Lung microvascular endothelial cell (primary cell): ENCODE measurements around the gene SPATA18. TPM values are rescaled to one million over a fixed set of nuclear protein-coding genes. Genes with fewer than 3 reads are reported as not detected.

Experiments used
- DNase-seq, 2 donors: peaks; one replicate each; pipeline versions ENCODE4 v3.0.0 to v3.0.0-alpha.2; 2010; ENCODE audit warnings: low read depth in 2 of 2
- total RNA-seq: library from RNA; depleted of rRNA; stranded (reverse); fragments of >200 nt; gene quantifications from 2 replicates; pipeline ENCODE4 v1.2.1, GENCODE V29; 2014

Gene SPATA18, protein sequence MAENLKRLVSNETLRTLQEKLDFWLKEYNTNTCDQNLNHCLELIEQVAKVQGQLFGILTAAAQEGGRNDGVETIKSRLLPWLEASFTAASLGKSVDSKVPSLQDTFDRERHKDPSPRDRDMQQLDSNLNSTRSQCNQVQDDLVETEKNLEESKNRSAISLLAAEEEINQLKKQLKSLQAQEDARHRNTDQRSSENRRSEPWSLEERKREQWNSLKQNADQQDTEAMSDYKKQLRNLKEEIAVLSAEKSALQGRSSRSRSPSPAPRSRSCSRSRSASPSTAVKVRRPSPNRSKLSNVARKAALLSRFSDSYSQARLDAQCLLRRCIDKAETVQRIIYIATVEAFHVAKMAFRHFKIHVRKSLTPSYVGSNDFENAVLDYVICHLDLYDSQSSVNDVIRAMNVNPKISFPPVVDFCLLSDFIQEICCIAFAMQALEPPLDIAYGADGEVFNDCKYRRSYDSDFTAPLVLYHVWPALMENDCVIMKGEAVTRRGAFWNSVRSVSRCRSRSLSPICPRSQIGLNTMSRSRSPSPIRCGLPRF
- 0.79 and 2.2 TPM in 2 replicates for total RNA-seq

DNA sequence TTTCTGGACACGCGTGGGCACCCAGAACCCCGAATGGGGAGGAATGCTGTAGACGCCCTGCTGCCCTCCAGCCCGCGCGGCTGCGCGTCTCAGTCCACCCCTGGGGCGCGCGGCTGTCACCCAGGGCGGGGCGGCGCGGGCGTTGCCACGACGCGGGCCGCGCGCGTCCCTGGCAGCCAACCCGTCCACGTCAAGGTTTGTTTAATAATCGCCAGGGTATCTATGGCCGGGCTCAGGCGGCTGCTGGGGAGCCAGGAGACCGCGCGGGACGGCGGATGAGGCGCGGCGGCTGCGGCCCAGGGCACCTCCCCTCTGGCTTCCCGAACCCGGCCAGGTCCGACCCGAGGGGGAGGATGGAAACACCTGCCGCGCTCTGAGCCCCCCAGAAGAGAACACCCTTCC lies at the start of gene SPATA18:
Gene SPATA18, plus strand, starts transcription at position 92 of the 402 bp plus-strand sequence. CDS start 401 bp downstream, outside the sequence.
- peak; percentile 14 to 23 for DNase-seq

DNA sequence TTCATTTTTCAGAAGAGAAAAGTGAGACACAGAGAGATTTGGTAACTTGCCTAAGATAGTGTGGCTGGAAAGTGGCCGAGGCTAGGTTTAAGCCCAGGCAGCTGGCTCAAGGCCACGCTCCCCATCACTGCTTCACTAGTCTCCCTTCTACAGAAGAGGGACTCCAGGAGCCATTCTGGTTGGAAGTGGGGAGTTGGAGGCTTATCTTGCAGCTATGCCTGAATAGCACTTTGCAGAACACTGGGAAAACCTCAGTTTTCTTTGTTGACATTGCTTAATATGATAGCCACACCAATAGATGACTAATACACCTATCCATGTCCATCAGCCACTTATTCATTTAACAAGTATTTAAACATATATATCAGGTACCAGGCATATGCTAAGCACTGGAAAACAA lies 49.5 kb upstream of the SPATA18 start:
- no peak for DNase-seq

DNA sequence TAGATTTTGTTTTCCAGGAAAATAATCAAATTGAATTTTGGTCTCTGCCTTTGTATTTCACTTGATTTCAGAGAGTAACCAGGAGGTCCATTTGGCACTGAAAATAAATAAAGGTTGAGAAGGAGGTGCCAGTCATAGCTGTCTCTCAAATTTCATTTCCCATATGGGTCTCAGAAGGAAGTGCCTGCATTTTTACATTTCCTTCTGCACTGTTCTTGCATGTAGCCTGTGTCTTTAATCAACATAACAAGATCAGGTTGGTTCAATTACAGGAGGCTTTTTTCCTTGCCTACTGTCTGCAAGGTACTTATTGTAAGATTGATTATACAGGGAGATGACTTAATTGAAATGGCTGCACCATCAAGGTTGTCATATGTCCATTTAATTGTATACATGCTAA lies 46.7 kb upstream of the SPATA18 start:
- no peak for DNase-seq

DNA sequence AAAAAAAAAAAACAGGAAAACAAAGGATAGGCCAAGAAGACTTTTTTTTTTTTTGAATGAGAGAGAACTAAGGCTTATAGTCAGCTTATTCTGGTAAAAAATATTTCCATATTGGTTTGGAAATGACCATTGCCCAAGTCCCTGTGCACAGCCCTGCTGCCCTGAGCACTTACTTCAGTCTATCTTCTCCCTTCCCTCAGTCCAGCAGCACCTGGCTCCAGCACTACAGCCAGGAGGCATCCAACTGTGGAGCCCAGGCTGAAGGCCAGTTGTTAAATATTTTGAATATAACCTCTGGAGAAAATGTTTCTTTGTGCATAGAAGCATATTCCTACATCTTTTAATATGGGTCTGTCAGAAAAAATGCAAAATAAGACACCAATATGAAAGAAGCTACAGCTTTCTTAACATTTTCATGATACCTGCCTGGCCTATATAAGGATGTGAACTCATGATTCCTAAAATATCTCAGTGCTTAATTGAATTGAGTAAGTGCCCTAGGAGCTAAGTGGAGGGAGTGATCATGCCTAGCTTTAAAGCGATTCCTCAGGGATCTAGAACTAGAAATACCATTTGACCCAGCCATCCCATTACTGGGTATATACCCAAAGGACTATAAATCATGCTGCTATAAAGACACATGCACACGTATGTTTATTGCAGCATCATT lies 45.4 kb upstream of the SPATA18 start:
- no peak for DNase-seq

DNA sequence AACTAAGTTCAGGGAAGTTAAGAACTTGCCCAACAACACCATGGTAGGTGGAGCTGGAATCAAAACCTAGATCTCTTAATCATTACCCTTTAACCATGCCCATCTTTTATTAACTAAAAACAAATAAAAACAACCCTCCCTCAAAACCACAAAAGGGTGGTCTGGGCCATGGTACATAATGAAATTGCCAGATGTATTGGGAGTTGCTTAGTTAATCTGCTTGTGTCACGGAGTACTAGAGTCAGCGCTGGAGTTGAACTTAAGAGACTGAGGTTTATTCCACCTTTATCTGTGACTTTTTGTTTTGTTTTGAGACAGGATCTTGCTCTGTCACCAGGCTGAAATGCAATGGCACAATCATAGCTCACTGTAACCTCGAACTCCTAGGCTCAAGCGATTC lies 44.2 kb upstream of the SPATA18 start:
- no peak for DNase-seq

DNA sequence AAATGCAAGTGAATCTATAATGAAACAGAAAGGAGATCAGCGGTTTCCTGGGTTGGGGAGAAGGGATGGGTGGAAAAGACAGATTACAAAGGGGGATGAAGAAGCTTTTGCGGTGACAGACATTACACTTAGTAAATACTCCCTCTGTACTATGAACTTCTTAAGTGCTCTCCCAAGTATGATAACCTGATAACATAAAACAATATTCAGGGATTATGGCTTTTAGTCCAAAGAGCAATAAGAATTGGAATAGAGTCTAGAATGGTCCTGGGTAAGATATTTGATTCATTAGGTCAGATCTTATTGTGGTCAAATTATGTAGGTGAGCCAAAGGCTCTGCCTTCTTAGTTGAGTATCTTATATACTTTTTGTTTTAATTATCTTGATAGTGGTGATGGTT lies 40.1 kb upstream of the SPATA18 start:
- no peak for DNase-seq

DNA sequence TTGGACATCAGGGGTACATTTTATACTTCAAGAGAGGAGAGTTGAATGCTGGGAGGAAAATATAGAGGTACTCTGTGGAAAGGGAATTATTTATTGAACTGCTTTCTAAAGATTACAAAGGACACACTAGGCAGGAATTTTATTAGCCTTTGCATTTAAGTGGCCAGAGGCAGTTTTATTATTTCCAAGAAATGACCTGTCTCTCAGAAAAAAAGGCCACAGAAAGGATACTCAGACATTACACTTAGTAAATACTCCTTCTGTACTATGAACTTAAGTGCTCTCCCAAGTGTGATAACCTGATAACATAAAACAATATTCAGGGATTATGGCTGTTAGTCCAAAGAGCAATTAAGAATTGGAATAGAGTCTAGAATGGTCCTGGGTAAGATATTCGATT lies 38.5 kb upstream of the SPATA18 start:
- DNase-seq = no peak

DNA sequence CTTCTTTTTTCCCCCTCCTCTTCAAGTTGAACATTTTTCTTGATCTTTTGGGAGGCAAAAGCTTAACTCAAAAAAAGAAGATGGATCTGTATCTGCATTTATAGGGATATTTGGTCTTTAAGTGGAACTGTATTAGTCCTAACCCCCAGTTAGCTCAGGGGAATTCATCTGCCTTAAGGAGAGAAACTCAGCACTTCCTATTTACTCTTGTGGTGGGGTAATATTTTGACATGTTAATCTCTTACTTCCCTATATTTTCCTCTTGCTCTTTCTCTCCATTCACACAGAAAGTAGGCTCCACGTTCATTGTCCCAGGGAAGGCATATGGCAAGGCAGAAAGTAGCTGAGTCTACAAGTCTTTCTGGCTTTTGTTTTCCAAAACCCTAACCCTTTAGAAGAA lies 36.2 kb upstream of the SPATA18 start:
- no peak for DNase-seq

DNA sequence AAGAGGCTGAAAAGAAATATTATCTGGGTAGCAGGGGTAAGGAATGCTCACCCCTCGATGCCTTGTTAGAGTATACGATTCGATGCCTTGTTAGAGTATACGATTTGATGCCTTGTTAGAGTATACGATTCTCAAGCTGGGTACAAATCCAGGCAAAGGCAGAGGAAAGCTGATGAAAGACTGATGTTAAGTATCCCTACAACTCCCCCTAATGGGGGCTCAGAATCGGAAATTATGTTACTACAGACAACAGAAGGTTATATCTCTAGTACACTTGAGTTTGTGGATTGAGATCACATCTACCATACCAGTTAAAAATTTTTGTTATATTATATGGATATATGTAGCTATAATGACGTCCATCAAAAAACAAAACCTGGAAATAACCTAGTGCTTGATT lies 35.7 kb upstream of the SPATA18 start:
- DNase-seq = peak; percentile 10 to 37

DNA sequence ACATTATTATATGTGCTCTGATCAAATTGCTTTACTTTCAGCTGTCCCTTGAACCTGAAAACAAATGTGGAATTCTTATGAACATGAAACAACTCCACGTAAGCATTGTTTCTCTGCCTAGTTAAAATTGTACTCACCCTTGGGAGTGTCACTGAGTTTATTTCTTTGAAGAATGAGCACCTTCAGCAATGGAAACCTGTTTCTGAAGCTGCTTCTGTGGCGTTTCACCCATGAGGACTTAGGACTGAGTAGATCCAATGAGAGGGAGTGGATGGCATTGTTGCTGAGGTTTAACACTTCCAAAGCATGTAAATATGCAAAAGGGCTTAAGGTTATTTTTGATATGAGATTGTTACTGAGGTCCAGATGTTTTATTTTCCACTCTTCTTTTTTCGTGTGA lies 34.1 kb upstream of the SPATA18 start:
- DNase-seq = no peak

DNA sequence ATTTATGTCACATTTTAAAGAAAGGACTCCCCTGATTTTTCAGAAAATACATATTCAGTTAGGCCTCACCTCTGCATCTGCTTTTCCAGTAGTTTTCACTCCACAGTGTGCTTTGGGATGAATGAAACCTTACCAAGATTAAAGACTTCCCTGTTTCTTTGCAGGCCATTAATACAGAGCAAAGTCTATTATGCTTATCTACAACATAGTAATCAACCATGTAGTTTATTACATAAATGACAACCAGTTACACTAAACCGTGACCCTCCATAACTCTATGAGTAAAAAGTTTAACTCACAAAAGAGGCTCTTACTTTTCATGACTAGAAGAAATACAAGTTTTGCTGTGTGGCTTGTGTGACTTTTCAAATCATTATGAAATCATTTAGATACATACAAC lies 33.3 kb upstream of the SPATA18 start:
- DNase-seq = no peak

DNA sequence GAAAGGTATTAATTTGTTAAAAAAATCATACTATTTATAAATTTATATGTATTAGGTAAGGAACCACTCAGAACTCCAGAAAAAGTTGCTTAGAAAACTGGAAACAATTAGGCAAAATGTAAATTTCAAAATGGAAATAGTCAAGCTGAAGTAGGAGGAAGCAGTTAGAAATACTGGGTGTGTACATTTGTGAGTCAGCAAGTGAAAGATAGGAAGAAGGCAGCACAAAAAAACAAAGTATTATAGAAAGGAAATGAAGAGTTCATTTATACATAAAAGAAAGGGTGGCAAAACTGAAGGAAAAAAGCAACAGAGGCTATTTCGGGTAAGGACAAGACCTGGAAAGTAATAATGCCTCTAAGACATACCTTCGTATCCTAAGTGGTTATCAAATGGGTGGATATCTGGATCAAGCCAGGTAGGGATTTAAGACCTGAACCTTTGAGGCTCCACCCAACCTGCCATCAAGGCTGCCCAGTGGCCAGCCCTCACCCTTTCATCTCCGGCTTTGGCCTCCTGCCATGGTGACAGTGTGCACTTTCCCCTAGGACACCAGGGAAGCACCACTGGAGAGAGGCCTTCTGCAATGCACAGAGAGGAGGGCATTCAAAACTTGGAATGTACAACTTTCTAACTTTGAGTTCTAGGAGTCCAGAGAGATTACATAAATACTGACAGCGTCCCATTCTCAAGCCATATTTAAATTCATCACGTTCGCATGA lies 31.0 kb upstream of the SPATA18 start, which contains the start of gene LRRC66:
Gene LRRC66, minus strand, starts transcription at position 428 of the 722 bp plus-strand sequence. CDS start 2,750 bp downstream, outside the sequence.
- DNase-seq = peak in 1 of 2 donors; percentile 17

DNA sequence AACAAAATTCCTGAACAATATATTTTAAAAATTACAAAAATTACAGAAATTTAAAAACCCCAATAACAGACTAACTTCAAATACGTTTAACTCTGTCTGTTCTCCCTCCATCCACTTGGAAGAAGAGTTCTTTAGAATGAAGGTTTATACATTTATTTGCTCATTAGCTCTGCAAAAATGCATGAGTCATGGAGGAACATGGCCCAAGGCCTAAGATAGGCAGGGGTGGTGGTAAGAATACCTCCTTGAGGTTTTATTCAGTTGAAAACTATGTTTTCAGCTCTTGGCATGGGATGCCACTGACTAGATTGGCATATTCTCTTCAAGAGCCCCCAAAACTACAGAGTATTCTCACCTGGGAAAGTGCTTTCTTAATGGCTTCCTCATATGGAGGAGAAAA lies 22.1 kb upstream of the SPATA18 start:
- DNase-seq = no peak

DNA sequence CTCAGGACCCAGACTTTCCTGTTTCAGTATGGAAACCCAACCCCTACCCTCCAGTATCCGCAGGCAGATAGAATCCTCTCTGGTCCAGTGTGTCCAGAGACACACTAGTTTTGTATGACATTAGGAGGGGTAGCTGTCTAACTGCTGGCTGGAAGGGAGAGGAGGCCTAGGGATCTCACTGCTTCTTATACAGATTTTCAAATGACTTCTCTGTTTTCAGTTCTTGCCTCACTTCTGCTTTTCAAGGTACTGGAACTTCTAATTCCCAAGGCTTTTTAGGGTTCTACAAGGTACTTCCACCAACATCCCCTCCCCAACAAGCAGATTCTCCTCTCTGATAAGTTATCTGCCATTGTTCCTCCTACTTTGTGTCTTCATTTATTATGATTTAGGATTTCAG lies 19.1 kb upstream of the SPATA18 start:
- peak in 1 of 2 donors; percentile 36 for DNase-seq

DNA sequence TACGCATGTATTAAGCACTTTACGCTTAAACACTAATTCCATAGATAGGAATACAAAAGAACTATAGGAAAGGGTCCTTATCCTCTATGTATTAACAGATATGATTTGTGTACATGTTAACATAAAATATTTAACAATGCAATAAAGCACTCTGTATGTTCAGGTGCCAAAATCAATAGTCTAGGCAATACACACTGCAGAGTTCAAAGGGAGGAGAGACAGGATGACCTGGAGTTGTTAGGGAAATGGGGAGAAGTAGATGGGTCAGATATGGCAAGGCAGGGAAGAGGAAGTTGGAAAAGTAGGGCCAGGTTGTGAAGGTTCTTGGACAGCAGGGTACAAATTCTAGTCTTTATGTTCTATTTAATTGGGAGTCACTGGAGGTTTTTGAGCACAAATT lies 15.9 kb upstream of the SPATA18 start:
- DNase-seq = no peak

DNA sequence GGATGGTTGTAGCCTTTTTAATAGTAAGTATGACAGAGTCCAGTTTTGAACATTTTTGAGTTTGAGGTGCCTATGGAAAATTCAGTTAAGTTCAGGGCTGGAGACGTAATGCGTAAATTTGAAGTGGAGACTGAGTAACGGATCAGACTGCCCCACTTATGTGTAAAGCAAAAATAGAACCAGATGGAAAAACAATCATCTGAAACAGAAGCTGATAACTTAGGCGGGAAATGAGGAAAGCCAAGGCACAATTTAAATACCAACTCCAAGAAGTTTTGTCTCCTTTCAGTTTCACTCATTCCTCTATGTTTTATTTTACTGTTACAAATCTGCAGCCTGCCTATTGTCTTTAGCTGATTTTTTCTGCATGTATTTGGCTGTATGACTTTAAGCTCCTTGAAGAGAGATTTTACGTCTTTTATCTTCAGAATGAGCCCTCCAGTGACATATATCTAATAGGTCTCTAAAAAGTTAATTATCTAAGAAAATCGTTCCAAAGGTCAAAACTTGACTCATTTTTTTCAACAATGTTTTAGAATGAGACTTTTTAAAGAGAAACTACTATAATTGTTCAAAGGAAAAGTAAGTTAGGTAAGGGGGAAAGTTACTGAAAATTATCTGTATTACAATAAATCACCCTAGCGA lies 14.1 kb upstream of the SPATA18 start:
- no peak for DNase-seq

DNA sequence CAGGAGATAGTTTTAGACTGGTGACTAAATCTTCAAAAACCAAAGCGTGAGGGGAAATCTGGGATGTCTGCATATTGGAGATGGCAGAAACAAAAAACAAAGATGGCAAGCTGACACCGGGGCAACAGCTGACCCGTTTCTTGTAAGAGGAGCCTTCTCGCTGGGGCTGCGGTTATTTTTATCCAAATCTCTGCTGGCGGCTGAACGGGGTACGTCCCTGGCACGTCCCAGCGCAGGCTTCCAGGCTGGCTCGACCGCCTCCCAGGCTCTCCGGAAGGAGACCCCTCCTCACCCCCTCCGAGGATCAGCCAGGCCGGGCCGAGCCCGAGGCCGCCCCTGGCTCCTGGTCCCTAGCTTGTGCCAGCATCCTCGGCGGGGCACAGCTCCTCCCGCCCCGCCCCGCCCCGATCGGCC lies 13.4 kb upstream of the SPATA18 start:
- peak in 1 of 2 donors; percentile 31 for DNase-seq

DNA sequence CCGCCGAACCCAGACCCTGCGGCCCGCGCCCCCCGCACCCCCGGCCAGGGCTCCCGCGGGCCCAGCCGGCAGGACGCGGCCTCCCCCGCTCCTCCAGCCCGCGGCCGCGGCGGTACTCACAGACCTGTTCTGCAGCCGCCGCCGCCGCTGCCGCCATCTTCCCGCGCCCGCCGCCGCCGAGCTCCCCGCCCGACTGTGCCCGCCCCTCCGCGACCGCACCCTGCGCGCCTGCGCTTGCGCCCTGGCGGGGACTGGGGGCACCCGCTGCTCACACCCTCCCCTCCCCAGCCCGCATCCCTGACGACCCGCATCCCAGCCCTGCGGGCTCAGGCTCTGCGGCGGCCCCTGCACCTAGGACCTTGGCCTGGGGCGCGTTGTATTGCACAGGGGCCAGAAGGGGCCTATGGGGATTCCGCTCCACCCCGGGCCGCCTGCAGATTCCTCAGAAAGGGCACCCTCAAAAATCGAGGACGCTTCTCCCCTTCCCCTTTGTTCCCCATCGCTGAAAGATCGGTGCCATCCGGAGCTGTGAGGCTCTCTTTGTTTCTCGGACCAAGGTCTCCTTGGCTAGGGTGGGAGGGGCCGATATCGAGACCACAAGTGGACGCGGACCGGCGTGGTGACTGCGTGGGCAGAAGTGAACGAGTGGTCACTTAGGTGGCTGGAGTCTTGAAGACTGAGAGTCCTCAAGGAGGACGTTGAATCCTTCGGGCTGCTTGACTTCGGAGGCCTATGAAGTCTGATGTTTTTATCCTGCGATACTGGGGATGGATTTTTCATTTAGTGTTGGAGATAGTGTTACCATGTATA lies 12.8 kb upstream of the SPATA18 start, which contains the start of gene SGCB:
Gene SGCB, minus strand, starts transcription at position 197 of the 810 bp plus-strand sequence. Its CDS starts 40 bp downstream, at position 157.
- peak; percentile 59 to 62 for DNase-seq

DNA sequence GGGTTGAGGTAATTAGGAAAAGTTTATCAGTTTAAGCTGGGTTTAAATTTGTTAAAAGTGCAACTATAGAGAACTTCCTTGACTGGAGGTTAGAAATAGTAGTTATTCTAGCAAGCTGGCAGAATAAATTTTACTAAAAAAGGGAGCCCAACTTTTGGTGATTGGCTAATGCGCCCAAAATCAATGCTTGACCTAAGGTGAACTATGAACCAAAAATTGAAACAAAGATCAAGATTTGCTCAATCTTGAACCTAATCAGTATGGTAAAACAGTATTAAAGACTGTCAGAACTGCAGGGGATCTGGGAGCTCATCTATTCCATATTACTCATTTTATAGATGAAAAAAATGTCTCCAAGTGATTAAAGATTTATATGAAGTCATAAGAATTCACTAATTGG lies 6.1 kb upstream of the SPATA18 start:
- no peak for DNase-seq

DNA sequence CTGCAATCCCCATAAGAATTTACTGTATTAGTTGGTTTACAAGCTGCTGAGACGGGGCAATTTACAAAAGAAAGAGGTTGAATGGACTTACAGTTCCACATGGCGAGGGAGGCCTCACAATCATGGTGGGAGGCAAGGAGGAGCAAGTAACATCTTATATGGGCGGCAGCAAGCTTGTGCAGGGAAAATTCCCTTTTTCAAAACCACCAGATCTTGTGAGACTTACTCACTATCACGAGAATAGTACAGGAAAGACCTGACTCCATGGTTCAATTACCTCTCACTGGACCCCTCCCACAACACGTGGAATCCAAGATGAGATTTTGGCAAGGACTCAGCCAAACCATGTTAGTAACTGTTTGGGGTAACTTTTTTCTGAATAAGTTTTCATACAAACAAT lies 1.8 kb upstream of the SPATA18 start:
- DNase-seq = no peak
